HG03159 (cell line): ENCODE measurements around the gene LENEP.

Experiments
- ATAC-seq: cut with Tn5 transposase; IDR thresholded peaks from one replicate; pipeline ENCODE4 v1.9.1; 2021; ENCODE audit warnings: mild to moderate bottlenecking, moderate library complexity; ENCODE audit not compliant: unreplicated experiment

Gene LENEP

DNA sequence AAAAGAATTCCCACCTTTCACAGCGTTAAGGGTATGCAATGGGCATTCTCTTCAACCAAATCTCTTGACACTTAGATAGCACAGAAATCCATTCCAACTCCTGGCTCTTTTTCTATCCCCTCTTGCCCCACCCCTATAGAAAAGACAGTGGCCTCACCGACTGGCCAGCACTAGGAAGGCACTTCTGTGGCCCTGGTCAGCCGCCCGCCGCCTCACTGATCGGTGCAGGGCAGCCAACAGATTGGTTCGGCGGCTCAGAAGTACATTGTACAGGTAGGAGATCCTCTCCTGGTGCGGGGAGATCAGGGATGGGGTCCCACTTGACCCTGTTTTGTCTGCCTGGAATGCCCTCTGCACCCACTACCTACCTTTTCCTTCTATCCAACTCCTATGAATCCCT is 30.9 kb downstream of the LENEP start:
- ATAC-seq: no peak

DNA sequence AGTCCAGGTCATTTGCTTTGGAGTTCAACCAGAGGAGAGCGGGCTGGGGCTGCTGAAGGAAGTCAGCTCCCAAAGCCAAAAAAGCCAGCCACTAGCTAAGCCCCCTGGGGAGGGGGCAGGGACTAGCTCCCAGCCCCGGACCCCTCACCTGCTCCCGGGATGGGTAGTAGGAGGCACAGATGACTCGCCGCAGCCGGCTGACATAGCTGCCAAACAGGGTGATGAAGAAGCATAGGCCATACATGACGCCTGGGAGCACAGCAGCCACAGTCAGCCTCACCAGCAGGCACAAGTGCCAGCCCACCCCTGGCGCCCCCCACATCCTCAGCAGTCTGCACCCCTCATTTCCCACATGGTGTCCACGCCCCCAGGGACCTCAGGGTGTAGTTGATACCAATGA is 32.8 kb downstream of the LENEP start:
- ATAC-seq: no peak

- ATAC-seq: no peak
Measured at GRCh38 chr1:155026588-155026987, 33.2 kb downstream of the LENEP start.

GRCh38 chr1:155029513-155030242 is 36.3 kb downstream of the LENEP start:
- no peak for ATAC-seq

DNA sequence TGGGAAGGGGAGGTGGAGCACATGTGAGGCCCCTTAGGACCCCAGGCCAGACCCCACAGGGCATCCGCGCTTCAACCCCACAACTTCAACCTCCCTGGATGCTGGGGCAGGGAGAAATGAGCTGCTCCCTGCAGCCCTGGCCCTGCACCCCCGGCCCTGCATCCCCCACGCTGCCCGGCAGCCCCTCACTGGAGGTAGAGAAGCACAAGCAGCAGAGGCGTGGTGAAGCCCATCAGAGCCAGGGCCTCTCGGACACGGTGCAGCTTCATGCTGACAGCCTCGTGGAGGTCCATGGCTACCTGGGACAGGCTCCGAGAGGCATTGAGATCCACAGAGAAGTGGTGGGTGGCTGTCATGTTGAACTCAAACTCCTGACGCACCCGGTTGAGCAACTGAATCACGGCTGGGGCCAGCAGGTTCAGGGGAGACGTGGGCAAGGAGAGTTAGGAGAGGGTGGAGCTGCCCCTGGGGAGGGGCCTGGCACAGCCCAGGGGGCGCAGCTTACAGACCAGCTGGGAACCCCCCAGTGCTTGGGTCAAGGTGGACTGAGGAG is 36.9 kb downstream of the LENEP start:
- ATAC-seq: no peak

DNA sequence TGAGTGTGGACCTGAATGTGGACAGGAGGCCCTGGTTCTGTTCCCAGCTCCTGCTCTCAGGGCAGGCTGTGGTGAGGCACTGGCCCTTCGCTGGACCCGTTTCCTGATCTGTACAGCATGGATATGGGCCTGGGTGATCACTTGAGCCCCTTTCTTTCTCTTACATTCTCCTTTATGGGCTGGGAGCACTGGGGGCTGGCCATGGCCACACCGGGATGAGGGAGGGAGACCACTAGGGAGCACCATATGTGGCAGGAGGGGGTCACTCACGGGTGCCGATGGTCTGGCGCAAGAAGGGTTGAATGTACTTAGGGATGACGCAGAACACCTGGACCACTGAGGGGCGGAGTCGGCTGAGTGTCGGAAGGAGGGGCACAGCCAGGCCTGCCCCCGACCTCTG is 37.5 kb downstream of the LENEP start:
- ATAC-seq: no peak

DNA sequence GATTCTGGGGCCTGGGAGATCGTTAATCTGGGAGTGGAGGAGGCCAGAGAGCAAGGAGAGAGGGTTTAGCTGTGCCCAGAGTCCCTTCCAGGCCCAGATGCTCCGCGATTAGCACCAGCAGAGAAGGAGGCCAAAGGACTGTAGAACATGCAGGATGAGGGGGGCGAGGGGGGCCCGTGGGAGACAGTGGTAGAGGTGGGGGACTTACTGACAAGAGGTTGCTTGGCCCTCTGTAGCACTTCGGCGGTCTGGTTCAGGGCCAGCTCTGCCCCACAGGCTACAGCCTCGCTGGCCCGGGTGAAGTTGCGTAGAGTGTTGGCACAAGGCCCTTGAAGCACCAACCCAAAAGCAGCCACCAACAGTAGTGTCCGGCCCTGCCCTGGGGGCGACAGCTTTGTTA is 39.5 kb downstream of the LENEP start:
- ATAC-seq: no peak

GRCh38 chr1:155033524-155033923 is 40.1 kb downstream of the LENEP start, which contains the start of the genes DCST1 and DCST2:
Gene DCST1, plus strand, starts transcription at chr1:155033824. Its CDS starts 213 bp downstream, at chr1:155034037.
Gene DCST2, minus strand, starts transcription at chr1:155033781. Its CDS starts 80 bp downstream, at chr1:155033701.
- ATAC-seq: no peak

- no peak for ATAC-seq
Measured at GRCh38 chr1:155034318-155035208, 41.2 kb downstream of the LENEP start.

DNA sequence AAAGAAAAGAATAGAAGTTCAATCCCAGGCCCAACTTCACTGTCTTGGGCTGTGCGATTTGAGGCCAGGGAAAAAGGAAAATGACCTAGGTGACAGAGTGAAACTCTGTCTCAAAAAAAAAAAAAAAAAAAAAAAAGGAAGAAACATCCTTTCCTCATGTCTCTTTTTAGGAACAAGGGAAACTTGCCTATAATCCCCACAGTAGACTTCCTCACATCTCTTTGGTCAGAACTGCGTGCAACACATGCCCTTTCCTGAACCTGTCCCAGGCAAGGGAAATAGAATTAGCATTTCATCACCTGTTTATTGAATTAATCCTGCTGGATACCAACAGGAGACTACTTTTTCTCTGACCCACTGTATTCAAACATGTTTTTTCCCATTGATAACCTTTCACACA is 42.5 kb downstream of the LENEP start:
- no peak for ATAC-seq

- no peak for ATAC-seq
Measured at GRCh38 chr1:155037043-155037442, 43.7 kb downstream of the LENEP start.

GRCh38 chr1:155037851-155038441 is 44.6 kb downstream of the LENEP start:
- no peak for ATAC-seq

GRCh38 chr1:155038602-155039307 is 45.4 kb downstream of the LENEP start:
- ATAC-seq: no peak

DNA sequence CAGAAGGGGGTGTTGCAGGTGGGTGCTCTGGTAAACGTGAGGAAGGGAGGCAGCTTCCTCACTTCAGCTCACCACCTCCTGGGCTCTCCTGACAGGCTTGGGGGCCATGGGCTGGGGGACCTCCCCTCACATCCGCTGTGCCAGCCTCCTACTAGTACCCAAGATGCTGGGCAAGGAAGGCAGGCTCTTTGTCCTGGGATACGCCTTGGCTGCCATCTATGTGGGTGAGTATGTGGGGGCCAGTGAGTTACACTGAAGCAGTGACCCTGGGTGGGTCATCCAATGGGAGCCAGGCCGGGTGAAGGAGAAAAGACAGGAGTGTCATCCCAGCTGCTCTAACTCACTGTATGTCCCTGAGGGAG is 45.9 kb downstream of the LENEP start:
- no peak for ATAC-seq

DNA sequence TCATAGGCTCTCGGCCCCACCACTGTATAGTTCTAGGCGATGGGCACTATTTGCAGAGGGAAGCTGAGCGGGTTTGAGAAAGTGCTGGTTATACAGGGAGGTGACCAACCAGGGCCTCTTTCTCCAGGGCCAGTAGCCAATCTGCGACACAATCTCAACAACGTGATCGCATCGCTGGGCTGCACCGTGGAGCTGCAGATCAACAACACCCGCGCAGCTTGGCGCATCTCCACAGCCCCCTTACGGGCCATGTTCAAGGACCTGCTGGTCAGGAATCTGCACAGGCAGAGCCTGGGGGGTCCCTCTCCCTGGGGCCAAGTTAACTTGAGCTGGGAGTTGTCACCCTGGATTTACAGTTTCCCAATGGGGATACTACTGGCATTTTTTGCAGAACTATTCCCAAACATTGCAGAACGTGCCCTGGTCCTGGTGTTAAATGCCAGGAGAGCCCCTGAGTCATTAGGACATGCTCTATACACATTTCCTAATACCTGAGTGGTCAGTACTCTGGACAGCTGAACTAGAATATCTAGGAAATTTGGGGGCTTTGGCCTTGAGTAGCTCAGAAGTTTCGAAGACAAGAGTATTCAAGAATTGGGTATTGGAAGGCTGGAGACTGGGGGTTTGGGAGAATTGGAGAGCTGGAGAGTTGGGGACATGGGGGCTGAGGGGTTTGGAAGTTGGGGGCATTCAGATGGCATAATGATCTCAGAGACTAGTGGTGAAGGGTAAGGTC is 47.1 kb downstream of the LENEP start:
- no peak for ATAC-seq

DNA sequence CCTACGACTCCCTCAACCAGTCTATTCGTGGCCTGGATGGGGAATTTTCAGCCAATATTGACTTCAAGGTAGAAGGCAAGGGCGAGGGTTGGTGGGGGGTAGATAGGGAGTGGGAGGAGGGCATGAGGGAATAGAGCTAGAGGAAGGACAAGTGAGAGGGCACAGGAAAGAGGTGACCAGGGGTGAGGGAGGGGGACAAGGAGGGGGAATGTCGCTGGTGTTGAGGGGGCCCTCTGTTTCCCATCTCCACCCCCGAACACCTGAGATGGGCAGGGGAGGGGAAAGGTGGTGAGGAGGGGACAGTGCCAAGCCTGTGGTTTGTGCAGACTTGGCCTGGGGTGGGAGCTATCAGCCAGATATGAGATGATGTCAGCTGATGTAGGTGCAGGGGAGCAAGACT is 49.4 kb downstream of the LENEP start:
- no peak for ATAC-seq

DNA sequence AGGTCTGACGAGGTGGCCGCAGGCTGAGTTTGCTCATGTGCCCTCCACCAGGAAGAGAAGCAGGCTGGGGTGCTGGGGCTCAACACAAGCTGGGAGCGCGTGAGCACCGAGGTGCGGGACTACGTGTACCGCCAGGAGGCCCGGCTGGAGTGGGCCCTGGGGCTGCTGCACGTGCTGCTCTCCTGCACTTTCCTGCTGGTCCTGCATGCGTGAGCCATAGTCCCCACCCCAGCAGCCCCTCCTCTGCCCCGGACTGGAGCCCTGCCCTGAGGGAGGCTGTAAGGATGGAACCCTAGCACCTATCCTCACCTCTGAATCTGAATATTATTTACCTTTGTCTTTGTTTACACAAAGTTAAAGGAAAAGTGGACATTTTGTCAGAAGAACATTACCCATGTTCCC is 49.9 kb downstream of the LENEP start:
- no peak for ATAC-seq

DNA sequence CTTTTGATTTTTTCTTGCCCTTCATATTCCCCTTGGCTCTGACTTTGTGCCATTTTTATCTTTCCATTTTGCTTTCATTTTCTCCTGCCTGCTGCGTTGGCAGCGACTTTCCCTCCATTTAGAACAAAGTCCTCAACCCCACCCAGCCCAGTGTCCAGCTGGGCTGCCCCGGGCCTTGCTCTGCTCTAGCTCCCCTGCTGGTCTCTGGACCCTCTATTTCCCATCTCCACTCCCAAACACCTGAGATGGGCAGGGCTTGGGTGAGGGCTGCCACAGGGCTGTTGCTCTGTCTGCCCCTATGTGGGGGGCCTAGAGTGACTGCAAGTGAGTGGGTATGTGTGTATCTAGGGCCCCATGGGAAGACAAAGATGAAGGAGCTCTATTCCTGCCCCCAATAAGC is 50.4 kb downstream of the LENEP start:
- ATAC-seq: no peak
